GM19395 (cell line): ENCODE measurements around the gene VKORC1.

Experiments
- ATAC-seq: cut with Tn5 transposase; IDR thresholded peaks from one replicate; pipeline ENCODE4 v1.9.1; 2021; ENCODE audit warnings: mild to moderate bottlenecking, moderate library complexity; ENCODE audit not compliant: unreplicated experiment

Gene VKORC1

GRCh38 chr16:31067342-31067741, 27.3 kb downstream of the VKORC1 start:
- no peak for ATAC-seq

DNA sequence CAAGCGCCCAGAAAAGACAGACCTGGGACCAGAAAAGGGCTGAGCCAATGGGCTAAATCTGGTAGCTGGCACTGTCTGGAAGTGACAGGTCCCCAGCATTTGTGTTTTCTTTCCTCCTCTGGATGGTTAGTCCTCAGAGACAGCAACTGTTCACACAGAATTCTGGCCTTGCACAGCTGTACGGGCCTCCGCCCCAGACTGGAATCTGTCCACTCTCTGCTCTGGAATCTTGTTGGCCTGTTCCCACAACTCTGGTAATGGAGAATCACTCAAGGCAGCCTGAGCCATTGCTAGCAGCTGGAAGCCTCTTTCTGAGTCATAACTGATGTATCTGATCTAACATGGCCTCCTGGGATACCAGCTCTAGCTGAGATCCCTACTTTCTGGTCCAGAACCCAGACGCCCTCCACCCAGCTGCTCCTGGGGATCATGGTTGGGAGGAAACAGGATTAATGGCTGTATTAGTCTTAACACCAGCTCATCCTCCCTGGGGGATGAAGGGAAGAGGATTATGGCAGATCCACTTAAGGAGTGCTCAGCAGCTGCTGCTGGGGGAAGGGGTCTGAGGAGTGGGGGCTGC, 29.6 kb downstream of the VKORC1 start:
- ATAC-seq, result no peak

GRCh38 chr16:31063843-31064611, 30.6 kb downstream of the VKORC1 start:
- no peak for ATAC-seq

- no peak for ATAC-seq
Measured at GRCh38 chr16:31063495-31063842, 31.1 kb downstream of the VKORC1 start.

DNA sequence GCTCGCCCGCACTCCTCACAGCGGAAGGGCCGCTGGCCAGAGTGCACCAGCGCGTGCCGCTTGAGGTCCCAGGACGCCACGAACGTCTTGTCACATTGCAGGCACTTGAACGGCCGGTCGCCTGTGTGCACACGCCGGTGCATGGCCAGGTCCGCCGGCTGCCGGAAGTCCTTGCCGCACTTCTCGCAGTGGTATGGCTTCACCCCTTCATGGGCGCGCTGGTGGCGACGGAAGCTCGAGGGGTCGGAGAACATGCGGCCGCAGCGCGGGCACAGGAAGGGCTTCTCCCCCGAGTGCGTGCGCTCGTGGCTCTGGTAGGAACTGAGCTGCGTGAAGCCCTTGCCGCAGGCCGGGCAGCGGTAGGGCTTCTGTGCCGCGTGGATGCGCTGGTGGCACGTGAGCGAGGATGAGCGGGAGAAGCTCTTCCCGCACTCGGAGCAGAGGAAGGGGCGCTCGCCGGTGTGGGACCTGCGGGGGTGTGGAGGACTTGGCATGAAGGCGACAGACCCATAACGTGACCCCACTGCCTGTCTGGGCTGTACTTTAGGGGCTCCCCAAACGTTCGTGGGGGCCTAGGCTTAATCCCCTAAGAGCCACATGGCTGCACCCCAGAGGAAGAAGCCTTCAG, 32.7 kb downstream of the VKORC1 start:
- no peak for ATAC-seq

DNA sequence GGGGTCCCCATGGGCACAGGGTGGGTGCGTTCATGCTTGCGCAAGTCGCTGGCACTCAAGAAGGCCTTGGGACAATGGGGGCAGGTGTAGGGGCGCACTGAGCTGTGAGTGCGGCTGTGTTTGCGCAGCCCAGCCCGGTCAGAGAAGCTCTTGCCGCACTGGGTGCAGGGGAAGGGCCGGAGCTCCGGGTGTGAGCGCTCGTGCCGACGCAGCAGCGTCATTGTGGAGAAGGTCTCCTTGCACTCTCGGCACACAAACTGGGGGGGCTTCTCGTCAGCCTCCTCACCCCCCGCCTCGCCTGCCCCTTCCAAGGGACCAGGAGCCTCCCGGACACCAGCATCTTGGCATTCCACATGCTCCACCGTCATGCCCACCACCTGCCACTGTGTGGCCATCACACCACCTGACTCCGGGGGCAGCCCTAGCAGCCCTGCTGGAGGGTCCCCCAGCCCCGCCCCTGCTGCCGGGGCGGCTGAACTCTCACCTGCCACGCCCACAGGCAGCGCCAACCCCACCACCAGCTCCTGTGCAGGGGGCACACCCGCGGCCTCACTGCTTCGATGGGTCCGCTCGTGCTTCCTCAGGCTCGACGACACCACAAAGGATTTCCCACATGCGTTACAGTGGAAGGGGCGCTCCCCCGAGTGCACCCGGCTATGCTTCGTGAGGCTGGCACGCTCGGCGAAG, 33.3 kb downstream of the VKORC1 start:
- ATAC-seq, result no peak

DNA sequence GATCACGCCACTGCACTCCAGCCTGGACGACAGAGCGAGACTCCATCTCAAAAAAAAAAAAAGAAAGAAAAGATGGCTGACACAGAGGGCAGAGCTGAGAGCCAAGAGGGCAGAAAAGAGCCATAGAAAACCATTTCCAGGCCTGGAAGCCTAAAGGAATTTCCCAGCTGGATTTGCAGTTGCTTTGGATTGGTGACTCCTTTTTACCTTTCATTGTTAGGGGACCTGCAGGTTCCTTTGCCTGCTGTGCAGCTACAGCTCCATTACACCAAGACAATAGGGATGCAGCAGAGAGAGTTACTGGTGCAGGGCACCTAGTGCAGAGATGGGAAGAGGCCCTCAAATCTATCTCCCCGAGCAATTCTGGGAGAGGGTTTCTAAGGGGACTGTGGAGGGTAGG, 39.0 kb downstream of the VKORC1 start:
- ATAC-seq, result no peak

DNA sequence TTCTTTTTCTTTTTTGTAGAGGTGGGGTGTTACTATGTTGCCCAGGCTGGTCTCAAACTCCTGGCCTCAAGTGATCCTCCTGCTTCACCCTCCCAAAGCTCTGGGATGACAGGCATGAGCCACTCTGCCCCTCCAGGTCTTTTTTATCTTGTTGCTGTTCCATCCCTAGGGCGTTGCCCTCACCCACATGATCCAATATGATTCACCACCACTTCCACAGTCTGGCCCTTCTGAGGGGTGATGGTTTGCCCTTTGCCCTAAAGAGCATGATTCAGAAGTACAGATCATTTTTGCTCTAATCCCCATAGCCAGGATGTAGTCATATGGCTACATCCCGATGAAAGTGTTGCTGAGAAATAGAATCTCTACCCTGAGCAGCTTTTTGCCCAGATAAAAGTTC, 42.5 kb downstream of the VKORC1 start:
- no peak for ATAC-seq

GRCh38 chr16:31050280-31051030, 44.1 kb downstream of the VKORC1 start:
- no peak for ATAC-seq

GRCh38 chr16:31043898-31044481, 50.6 kb downstream of the VKORC1 start:
- no peak for ATAC-seq

DNA sequence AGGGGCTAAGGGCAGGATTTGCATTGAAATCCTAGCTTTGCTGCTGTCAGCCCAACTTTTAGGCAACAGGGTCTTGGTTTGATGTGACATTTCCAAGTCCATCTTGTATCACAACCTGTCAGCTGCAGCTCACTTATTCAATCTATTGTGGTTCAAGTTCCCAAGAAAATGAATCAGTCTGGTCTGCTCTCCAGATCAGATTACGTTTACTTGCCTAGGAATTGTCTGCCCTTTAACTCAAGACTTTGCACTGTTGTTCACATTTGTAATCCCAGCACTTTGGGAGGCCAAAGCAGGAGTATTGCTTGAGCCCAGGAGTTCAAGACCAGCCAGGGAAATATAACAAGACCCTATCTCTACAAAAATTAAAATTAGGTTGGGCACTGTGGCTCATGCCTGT, 51.2 kb downstream of the VKORC1 start:
- ATAC-seq, result no peak

DNA sequence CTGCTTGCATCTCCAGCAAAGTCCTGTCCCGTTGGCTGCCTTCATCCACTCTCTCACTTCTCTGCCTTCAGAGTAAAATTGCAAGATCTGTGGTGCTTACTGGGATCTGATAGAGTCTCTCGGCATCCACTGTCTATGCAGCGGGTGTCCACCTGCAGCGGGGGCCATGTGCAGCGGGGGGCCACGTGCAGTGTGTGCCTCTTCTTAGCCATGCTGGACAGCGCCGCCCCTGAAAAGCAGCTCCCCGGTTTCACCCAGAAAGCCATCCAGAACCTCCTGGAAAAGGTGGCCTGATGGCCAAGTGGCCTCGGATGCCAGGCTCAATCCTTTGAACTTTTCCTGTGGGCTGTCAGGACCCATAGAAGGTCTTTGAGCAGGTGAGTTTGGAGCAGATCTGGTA, 51.7 kb downstream of the VKORC1 start:
- ATAC-seq, result no peak
